Body of pancreas (tissue), 4 donors: ENCODE data around the gene SH2D7.

ENCODE experiments used
- POLR2A ChIP-seq, 3 donors: fragments of 450-650 bp; IDR thresholded peaks; one replicate each; pipeline ENCODE4 v1.6.1; 2016; ENCODE audit warnings: antibody characterized with exemption in 3 of 3, mild to moderate bottlenecking in 2 of 3
- TF ChIP-seq, protein P1 (sequence below), 7 experiments: fragments of 450-650 bp in 4 of 7; fragments of 200-600 bp in 3 of 7; sonication (generic) in 3 of 7; IDR thresholded peaks; one replicate each; pipeline ENCODE4 v1.5.1; 2016 to 2019; ENCODE audit warnings: antibody characterized with exemption in 7 of 7

DNA sequence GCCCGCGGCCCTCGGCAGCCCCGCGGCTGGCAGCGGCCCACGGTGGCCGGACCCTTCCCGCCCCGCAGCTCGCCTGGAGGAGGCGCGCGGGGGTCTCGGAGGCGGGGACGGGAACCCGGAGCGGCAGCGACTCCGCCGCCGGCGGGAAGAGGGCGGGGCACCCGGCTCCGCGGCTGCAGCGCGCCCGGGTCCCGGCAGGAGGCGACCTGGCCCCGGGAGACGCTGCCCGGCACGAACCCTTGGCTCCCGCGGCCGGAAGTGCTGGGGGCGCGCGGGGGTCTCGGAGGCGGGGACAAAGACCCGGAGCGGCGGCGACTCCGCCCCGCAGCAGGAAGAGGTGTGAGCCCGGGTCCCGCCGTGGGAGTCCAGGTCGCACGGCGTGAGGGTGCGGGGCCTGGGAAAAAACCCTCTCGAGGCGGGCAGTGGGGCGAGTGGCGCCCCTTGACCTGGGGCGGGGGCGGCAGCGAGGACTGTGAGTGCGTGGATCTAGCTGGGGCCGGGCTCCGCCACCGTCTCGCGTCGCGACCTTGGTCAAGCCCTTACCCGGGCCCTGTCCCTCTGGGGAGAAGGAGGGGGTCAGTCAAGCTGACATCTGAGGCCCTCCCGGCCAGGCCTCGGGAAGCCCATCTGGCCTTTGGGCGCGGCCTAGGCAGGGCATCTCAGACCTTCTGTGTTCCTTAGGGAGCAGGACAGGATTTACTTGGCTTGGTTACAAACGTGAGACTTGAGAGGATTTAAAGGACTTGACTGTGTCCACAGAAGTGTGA, 39.1 kb downstream of the SH2D7 start, which contains the start of gene CIB2:
- TF ChIP-seq, protein P1, sequence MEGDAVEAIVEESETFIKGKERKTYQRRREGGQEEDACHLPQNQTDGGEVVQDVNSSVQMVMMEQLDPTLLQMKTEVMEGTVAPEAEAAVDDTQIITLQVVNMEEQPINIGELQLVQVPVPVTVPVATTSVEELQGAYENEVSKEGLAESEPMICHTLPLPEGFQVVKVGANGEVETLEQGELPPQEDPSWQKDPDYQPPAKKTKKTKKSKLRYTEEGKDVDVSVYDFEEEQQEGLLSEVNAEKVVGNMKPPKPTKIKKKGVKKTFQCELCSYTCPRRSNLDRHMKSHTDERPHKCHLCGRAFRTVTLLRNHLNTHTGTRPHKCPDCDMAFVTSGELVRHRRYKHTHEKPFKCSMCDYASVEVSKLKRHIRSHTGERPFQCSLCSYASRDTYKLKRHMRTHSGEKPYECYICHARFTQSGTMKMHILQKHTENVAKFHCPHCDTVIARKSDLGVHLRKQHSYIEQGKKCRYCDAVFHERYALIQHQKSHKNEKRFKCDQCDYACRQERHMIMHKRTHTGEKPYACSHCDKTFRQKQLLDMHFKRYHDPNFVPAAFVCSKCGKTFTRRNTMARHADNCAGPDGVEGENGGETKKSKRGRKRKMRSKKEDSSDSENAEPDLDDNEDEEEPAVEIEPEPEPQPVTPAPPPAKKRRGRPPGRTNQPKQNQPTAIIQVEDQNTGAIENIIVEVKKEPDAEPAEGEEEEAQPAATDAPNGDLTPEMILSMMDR (IDR thresholded peaks at IDR 0.05), result peak; percentile 53 to 92 (median 67)
- TF ChIP-seq POLR2A (IDR thresholded peaks at IDR 0.05), result peak; percentile 38 to 69 (median 68)
